ENCODE results near the gene LOXL1. TPM values are rescaled to one million over a fixed set of nuclear protein-coding genes. Genes with fewer than 3 reads are reported as not detected.

LOXL1 gene
- total RNA-seq, 1 experiment from 2014 or later, result 249 TPM

DNA sequence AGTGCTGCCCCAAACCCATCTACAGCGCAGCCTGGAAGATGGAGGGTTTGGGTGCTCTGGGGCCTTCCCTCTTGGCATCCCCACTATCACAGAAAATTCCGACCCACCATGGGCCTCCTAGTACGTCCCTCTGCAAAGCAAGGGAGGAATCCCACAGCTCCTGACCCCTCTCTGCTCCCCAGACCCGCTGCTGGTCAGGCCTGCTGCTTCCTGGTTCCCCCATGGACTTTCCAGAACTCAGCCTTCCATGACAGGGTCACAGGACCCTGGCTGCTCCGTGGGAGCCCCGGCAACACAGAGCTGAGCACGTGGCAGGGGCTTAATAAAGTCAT, 3.1 kb upstream of the LOXL1 start:
- no peaks in the 10 kb centered on the region for H3K27me3 ChIP-seq (ENCODE audit: low read length)
- H3K9ac ChIP-seq (ENCODE audit: low read length), result peak overlapping the region; percentile 95; the same call in 1 of the 2 replicates
- ChIA-PET CTCF (no interaction called here), POLR2A (ENCODE audit: unreplicated experiment) (no interaction called here)
- H3F3A ChIP-seq (ENCODE audit: low read length, unreplicated experiment), result peaks cover 3% of the 10 kb centered on the region
- peak overlapping the region; percentile 83 for H3K4me2 ChIP-seq (ENCODE audit: low read length)
- H4K20me1 ChIP-seq (ENCODE audit: low read length), result no peaks in the 10 kb centered on the region
- DNase-seq (no peak), ATAC-seq (no peak)
- H3K27ac ChIP-seq (ENCODE audit: low read length), result peak overlapping the region; percentile 83
- no TSS peak for BruUV-seq (replicated peaks)
- H3K9me3 ChIP-seq (ENCODE audit: low read length), result no peaks in the 10 kb centered on the region
- intact Hi-C loops (cut with micrococcal nuclease), result no loop called here
- H3K4me1 ChIP-seq (ENCODE audit: insufficient read depth, low read length), result peaks cover 81% of the 10 kb centered on the region
- H3K79me2 ChIP-seq (ENCODE audit: low read length), result peaks cover 91% of the 10 kb centered on the region
- no peak for TF ChIP-seq EZH2phosphoT487 (IDR thresholded peaks at IDR 0.05; ENCODE audit: borderline replicate concordance, low read length)
- no peak for TF ChIP-seq CTCF (conservative IDR thresholded peaks at IDR 0.05; ENCODE audit: low read depth, low read length)
- TF ChIP-seq EZH2 (IDR thresholded peaks at IDR 0.05; ENCODE audit: low read length, unreplicated experiment), result no peak
- no peak overlapping the region for H2AFZ ChIP-seq (ENCODE audit: low read length)
- peaks cover 43% of the 10 kb centered on the region for H3K36me3 ChIP-seq (ENCODE audit: low read depth, low read length)
- peak overlapping the region; percentile 90 for H3K4me3 ChIP-seq (ENCODE audit: low read length)
- H3K9me2 ChIP-seq (replicated peaks; ENCODE audit: low read length), result no peaks in the 10 kb centered on the region

- TF ChIP-seq EZH2phosphoT487 (IDR thresholded peaks at IDR 0.05; ENCODE audit: borderline replicate concordance, low read length), result no peak
- no peak for TF ChIP-seq EZH2 (IDR thresholded peaks at IDR 0.05; ENCODE audit: low read length, unreplicated experiment)
- TF ChIP-seq CTCF (conservative IDR thresholded peaks at IDR 0.05; ENCODE audit: low read depth, low read length), result no peak
- Histone ChIP-seq H3F3A (ENCODE audit: low read length, unreplicated experiment) (peaks cover under 1% of the 10 kb centered on the region), H3K36me3 (ENCODE audit: low read depth, low read length) (peaks cover 38% of the 10 kb centered on the region), H3K27ac (ENCODE audit: low read length) (peak overlapping the region; percentile 83), H3K9ac (ENCODE audit: low read length) (peak overlapping the region; percentile 95), H2AFZ (ENCODE audit: low read length) (no peak overlapping the region), H3K9me3 (ENCODE audit: low read length) (no peaks in the 10 kb centered on the region), H3K4me2 (ENCODE audit: low read length) (peak overlapping the region; percentile 83), H3K4me3 (ENCODE audit: low read length) (peak overlapping the region; percentile 90), H3K9me2 (replicated peaks; ENCODE audit: low read length) (no peaks in the 10 kb centered on the region), H3K4me1 (ENCODE audit: insufficient read depth, low read length) (peaks cover 80% of the 10 kb centered on the region), H3K79me2 (ENCODE audit: low read length) (peaks cover 91% of the 10 kb centered on the region), H4K20me1 (ENCODE audit: low read length) (no peaks in the 10 kb centered on the region), H3K27me3 (ENCODE audit: low read length) (no peaks in the 10 kb centered on the region)
- BruUV-seq (replicated peaks), result TSS peak; percentile 0
- CTCF ChIA-PET, result no interaction called here
- POLR2A ChIA-PET (ENCODE audit: unreplicated experiment), result no interaction called here
- no peak for DNase-seq
- no peak for ATAC-seq
- intact Hi-C loops (cut with micrococcal nuclease), result no loop called here
These were observed 2.6 kb upstream of the LOXL1 start for GRCh38 chr15:73923488-73924164.

DNA sequence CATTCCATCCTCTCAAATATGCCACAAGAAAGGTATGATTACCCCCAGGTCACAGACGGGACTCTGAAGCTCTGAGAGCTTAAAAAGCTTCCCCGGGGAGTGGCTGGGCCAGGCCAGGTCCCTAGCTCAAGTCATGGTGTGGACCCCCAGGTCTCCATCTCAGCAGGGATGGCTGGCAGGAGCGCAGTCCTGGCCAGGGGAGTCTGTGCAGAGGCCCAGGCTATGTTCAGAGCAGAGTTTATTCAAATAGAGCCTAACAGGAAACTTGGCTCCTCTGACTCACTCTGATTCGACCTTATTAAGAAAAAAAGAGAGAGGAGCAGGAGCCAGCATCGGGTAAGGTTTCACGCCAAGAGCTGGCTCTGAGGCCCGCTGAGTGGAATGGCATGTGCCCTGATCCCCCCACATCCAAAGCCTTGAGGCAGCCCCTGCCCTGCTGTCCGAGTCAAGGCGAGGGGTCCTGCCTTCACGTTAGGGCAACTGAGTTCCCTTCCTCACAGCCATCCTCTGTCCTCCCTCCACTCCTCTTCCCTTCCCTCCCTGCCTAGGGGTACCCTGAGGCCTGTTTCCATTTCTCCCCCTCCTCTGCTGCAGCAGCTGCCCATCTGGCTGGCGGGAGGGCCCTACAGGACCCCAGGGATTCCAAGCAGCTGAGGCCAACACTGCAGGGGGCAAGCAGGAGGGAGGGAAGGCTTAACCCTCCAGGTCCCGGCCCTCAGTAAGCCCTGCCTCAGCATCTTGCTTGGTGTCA, 1.9 kb upstream of the LOXL1 start:
- no peak for TF ChIP-seq EZH2phosphoT487 (IDR thresholded peaks at IDR 0.05; ENCODE audit: borderline replicate concordance, low read length)
- TF ChIP-seq EZH2 (IDR thresholded peaks at IDR 0.05; ENCODE audit: low read length, unreplicated experiment), result no peak
- no peak for TF ChIP-seq CTCF (conservative IDR thresholded peaks at IDR 0.05; ENCODE audit: low read depth, low read length)
- DNase-seq, result peak; percentile 81
- peak overlapping the region; percentile 83 for H3K27ac ChIP-seq (ENCODE audit: low read length)
- H3K27me3 ChIP-seq (ENCODE audit: low read length), result no peaks in the 10 kb centered on the region
- peaks cover 98% of the 10 kb centered on the region for H3K79me2 ChIP-seq (ENCODE audit: low read length)
- BruUV-seq (replicated peaks), result no TSS peak
- peaks cover 37% of the 10 kb centered on the region for H3K36me3 ChIP-seq (ENCODE audit: low read depth, low read length)
- no peaks in the 10 kb centered on the region for H3F3A ChIP-seq (ENCODE audit: low read length, unreplicated experiment)
- peak overlapping the region; percentile 83 for H3K4me2 ChIP-seq (ENCODE audit: low read length)
- ChIA-PET CTCF (no interaction called here), POLR2A (ENCODE audit: unreplicated experiment) (no interaction called here)
- peak overlapping the region; percentile 90 for H3K4me3 ChIP-seq (ENCODE audit: low read length)
- peak; percentile 30 for ATAC-seq
- intact Hi-C loops (cut with micrococcal nuclease), result no loop called here
- H3K4me1 ChIP-seq (ENCODE audit: insufficient read depth, low read length), result peaks cover 82% of the 10 kb centered on the region
- no peaks in the 10 kb centered on the region for H3K9me3 ChIP-seq (ENCODE audit: low read length)
- H2AFZ ChIP-seq (ENCODE audit: low read length), result no peak overlapping the region
- no peaks in the 10 kb centered on the region for H3K9me2 ChIP-seq (replicated peaks; ENCODE audit: low read length)
- H4K20me1 ChIP-seq (ENCODE audit: low read length), result no peaks in the 10 kb centered on the region
- peak overlapping the region; percentile 95 for H3K9ac ChIP-seq (ENCODE audit: low read length)

All from PC-3 (cell line).